SK-N-SH (cell line): Measurements from ENCODE around the gene RPS6KA2. TPM values are rescaled to one million over a fixed set of nuclear protein-coding genes. Genes with fewer than 3 reads are reported as not detected.

Experiments
- CTCF ChIA-PET: fragments of 300-600, 350-600 bp; formaldehyde crosslinking; extraction: SDS; loops from one replicate; lab custom pipeline; 2021; lab: Yijun Ruan, JAX
- POLR2A ChIA-PET: fragments of 350-600 bp; sonication (Branson Sonifier 250); formaldehyde crosslinking; extraction: SDS; loops from one replicate; lab custom pipeline; 2020; ENCODE audit warnings: antibody characterized with exemption, inconsistent platforms; lab: Yijun Ruan, JAX
- DNase-seq: peaks from one replicate; pipeline ENCODE4 v3.0.0; 2012
- H2AFZ ChIP-seq: fragments of 200-600 bp; sonication (generic); 2 replicates; pipeline ENCODE4 v1.8.1; 2016; ENCODE audit warnings: antibody characterized with exemption, mild to moderate bottlenecking, low read depth
- H3F3A ChIP-seq: fragments of 200-600 bp; sonication (generic); replicated peaks from 2 replicates; pipeline ENCODE3; 2016; ENCODE audit warnings: antibody characterized with exemption, mild to moderate bottlenecking; ENCODE audit not compliant: insufficient read depth
- H3K27ac ChIP-seq, 2 experiments: fragments of 200-500 bp in 1 of 2; fragments of 200-600 bp in 1 of 2; sonication (Bioruptor generic) in 1 of 2; sonication (generic), shearing (Covaris generic) in 1 of 2; 2 replicates each; pipeline versions ENCODE4 v1.5.1 to v1.6.1; 2014 to 2016; ENCODE audit warnings: low read depth in 2 of 2, inconsistent platforms in 1 of 2, low read length in 1 of 2, mild to moderate bottlenecking in 1 of 2, mixed read lengths in 1 of 2
- H3K27me3 ChIP-seq: fragments of 200-600 bp; sonication (generic), shearing (Covaris generic); 2 replicates; pipeline ENCODE4 v1.6.1; 2016; ENCODE audit warnings: mixed run types; ENCODE audit not compliant: insufficient read depth
- H3K36me3 ChIP-seq, 2 experiments: fragments of 200-500 bp in 1 of 2; fragments of 200-600 bp in 1 of 2; sonication (Bioruptor generic) in 1 of 2; sonication (generic) in 1 of 2; replicated peaks in 1 of 2; 2 replicates each; pipeline versions ENCODE3 to v1.5.1; 2014 to 2016; ENCODE audit warnings: low read length in 1 of 2, mild to moderate bottlenecking in 1 of 2; ENCODE audit not compliant: insufficient read depth in 2 of 2, control insufficient read depth in 1 of 2
- H3K4me1 ChIP-seq, 2 experiments: fragments of 200-500 bp in 1 of 2; fragments of 200-600 bp in 1 of 2; sonication (Bioruptor generic) in 1 of 2; sonication (generic), shearing (Covaris generic) in 1 of 2; 2 replicates each; pipeline versions ENCODE4 v1.5.1 to v1.6.1; 2014 to 2016; ENCODE audit warnings: low read depth in 1 of 2, low read length in 1 of 2, mixed run types in 1 of 2; ENCODE audit not compliant: insufficient read depth in 2 of 2, control insufficient read depth in 1 of 2
- H3K4me2 ChIP-seq: fragments of 200-600 bp; sonication (generic), shearing (Covaris generic); 2 replicates; pipeline ENCODE4 v1.6.1; 2017; ENCODE audit warnings: mixed run types
- H3K4me3 ChIP-seq, 2 experiments: fragments of 200-500 bp in 1 of 2; fragments of 200-600 bp in 1 of 2; sonication (Bioruptor generic) in 1 of 2; sonication (generic), shearing (Covaris generic) in 1 of 2; 2 replicates each; pipeline versions ENCODE4 v1.5.1 to v1.8.1; 2014 to 2016; ENCODE audit warnings: low read depth in 2 of 2, inconsistent platforms in 1 of 2, low read length in 1 of 2, mild to moderate bottlenecking in 1 of 2, mixed read lengths in 1 of 2, moderate library complexity in 1 of 2
- H3K79me2 ChIP-seq: fragments of 200-600 bp; sonication (generic); 2 replicates; pipeline ENCODE4 v1.8.1; 2017; ENCODE audit warnings: mild to moderate bottlenecking; ENCODE audit not compliant: insufficient read depth
- H3K9ac ChIP-seq: fragments of 200-600 bp; sonication (generic); 2 replicates; pipeline ENCODE4 v1.6.1; 2017; ENCODE audit warnings: mixed run types
- H3K9me2 ChIP-seq: fragments of 200-600 bp; sonication (generic); 2 replicates; pipeline ENCODE4 v1.6.1; 2017; ENCODE audit warnings: mixed run types
- H3K9me3 ChIP-seq: fragments of 200-600 bp; sonication (generic); 2 replicates; pipeline ENCODE4 v1.6.1; 2017; ENCODE audit warnings: mixed run types, mild to moderate bottlenecking, moderate library complexity
- H4K20me1 ChIP-seq: fragments of 200-600 bp; sonication (generic); 2 replicates; pipeline ENCODE4 v1.6.1; 2017; ENCODE audit warnings: mild to moderate bottlenecking, mixed run types; ENCODE audit not compliant: insufficient read depth
- FOSL2 ChIP-seq: IDR thresholded peaks from 2 replicates; pipeline ENCODE4 v1.4.0; 2012; ENCODE audit warnings: low read depth, mild to moderate bottlenecking, moderate library complexity, borderline replicate concordance
- MXI1 ChIP-seq: IDR thresholded peaks from 2 replicates; pipeline ENCODE4 v1.6.1; 2012; ENCODE audit warnings: mild to moderate bottlenecking, low read depth, low read length, improper control_type of control experiment
- NFIC ChIP-seq: IDR thresholded peaks from 2 replicates; pipeline ENCODE4 v1.4.0; 2012; ENCODE audit warnings: borderline replicate concordance
- NRF1 ChIP-seq: IDR thresholded peaks from 2 replicates; pipeline ENCODE4 v1.6.1; 2012; ENCODE audit warnings: low read depth, mild to moderate bottlenecking, low read length
- RAD21 ChIP-seq: IDR thresholded peaks from 2 replicates; pipeline ENCODE4 v1.6.1; 2012; ENCODE audit warnings: mild to moderate bottlenecking, low read length
- RFX5 ChIP-seq: IDR thresholded peaks from 2 replicates; pipeline ENCODE4 v1.6.1; 2012; ENCODE audit warnings: mild to moderate bottlenecking, improper control_type of control experiment, low read length
- USF1 ChIP-seq: IDR thresholded peaks from 2 replicates; pipeline ENCODE4 v1.4.0; 2012; ENCODE audit warnings: low read depth, borderline replicate concordance
- WGBS: methylation state at CpG from one replicate; pipeline ENCODE4 v1.1.6; 2017; ENCODE audit warnings: low lambda C conversion rate; 5-methylcytosine and 5-hydroxymethylcytosine counted together
- polyA plus RNA-seq, 3 experiments: library from polyadenylated mRNA; depleted of rRNA; stranded (reverse); fragments of >200 nt; gene quantifications; 2 replicates each; pipeline ENCODE4 v1.2.3, GENCODE V29; 2012
- TF ChIP-seq, protein P1 (sequence below): IDR thresholded peaks from 2 replicates; pipeline ENCODE4 v1.6.1; 2012; ENCODE audit warnings: mild to moderate bottlenecking, low read depth, low read length, moderate library complexity

The RPS6KA2 gene
- polyA plus RNA-seq, 1 of the 3 experiments (the other 2 are of a cell fraction) = 59.5 TPM

DNA sequence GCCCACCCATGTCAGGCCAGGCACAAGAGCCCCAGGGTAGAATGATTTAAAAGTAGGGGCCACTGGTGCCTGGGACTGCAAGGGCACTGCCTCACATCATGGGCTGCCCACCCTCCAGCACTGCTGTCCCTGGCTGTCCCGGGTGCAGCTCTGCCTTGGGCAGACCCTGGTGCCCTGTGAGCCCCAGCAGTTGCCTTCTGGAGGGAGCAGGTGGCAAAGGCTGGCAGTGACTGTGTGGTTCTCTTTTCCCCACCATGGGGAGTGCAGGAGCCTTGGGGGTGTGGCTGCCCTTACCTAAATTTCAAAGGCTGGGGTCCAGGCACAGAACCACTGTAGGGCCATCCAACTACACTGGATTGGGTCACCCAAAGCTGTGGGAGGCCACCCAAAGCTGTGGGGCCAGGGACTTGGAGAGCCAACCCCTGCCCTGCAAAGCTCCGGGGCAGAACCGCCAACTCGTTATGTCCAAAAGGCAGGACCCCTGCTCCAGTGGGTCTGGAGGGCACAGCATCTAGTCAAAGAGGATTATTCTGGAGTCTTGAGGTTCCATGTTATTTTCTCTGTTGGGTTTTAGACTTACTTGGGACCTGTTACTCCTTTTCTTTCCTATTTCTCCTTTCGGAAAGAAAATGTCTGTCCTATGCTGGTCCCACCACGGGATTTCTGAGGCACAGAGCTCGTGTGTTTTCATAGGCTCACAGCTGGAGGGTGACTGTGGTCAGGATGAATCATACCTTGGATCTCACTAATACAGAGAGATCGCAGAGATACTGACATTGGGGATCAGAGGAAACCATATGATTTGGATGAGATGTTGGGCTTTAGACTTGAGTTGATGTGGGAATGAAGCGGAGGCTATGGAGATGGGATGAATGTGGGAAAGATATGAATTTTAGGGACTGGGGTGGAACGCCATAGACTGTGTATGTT lies 105.9 kb downstream of the RPS6KA2 start (continued):
- TF ChIP-seq FOSL2 = peak; percentile 30; the same call in 1 of the 2 replicates
- TF ChIP-seq RFX5 = no peak
- no peak for TF ChIP-seq MXI1

DNA sequence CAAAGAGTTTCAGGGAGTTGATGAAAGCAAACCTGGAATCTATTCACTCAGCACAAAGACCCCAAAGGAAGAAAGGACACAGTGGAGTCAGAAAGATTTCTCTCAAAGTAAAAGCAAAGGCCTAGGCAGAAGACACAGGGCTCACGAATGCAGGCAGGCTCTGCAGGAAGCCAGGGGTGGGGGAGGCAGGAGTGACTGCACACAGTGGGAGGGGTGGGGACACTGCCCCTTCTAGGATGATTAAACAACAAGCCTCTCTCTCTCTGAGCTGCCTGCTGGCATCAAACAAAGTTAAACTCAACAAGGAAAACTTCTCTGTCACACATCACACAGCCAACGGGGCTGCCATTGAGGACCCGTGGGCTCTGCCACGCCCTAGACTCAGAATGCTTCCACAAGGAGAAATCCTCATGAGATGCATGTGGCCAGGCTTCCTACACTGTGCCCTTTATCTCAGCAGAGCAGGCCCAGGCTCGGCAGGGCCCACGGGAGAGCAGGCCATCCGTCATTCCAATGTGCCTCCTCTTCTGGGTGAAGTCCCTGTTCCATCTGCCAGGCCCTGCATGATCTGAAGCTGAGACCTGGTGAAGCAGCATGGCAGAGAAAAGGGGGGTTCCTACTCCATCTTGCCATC lies 110.7 kb downstream of the RPS6KA2 start:
- Histone ChIP-seq H3K4me1 (peaks cover 0 to 13% of the 10 kb centered on the region in 2 experiments; a peak in 2 of 4 replicates), H4K20me1 (no peaks in the 10 kb centered on the region), H3K27me3 (no peaks in the 10 kb centered on the region), H3K9ac (no peak overlapping the region), H3K9me2 (no peaks in the 10 kb centered on the region), H3K4me3 (no peak overlapping the region), H3K4me2 (no peak overlapping the region), H3F3A (peaks cover 8% of the 10 kb centered on the region), H3K27ac (peak overlapping the region in 1 of 2 experiments; percentile 49; a peak in 1 of 4 replicates), H2AFZ (no peak overlapping the region), H3K9me3 (no peaks in the 10 kb centered on the region), H3K79me2 (no peaks in the 10 kb centered on the region; the same call in 1 of the 2 replicates), H3K36me3 (peaks cover 18 to 57% of the 10 kb centered on the region in 2 experiments)
- TF ChIP-seq RAD21 (no peak), NFIC (no peak), USF1 (no peak), NRF1 (no peak)
- TF ChIP-seq, protein P1, sequence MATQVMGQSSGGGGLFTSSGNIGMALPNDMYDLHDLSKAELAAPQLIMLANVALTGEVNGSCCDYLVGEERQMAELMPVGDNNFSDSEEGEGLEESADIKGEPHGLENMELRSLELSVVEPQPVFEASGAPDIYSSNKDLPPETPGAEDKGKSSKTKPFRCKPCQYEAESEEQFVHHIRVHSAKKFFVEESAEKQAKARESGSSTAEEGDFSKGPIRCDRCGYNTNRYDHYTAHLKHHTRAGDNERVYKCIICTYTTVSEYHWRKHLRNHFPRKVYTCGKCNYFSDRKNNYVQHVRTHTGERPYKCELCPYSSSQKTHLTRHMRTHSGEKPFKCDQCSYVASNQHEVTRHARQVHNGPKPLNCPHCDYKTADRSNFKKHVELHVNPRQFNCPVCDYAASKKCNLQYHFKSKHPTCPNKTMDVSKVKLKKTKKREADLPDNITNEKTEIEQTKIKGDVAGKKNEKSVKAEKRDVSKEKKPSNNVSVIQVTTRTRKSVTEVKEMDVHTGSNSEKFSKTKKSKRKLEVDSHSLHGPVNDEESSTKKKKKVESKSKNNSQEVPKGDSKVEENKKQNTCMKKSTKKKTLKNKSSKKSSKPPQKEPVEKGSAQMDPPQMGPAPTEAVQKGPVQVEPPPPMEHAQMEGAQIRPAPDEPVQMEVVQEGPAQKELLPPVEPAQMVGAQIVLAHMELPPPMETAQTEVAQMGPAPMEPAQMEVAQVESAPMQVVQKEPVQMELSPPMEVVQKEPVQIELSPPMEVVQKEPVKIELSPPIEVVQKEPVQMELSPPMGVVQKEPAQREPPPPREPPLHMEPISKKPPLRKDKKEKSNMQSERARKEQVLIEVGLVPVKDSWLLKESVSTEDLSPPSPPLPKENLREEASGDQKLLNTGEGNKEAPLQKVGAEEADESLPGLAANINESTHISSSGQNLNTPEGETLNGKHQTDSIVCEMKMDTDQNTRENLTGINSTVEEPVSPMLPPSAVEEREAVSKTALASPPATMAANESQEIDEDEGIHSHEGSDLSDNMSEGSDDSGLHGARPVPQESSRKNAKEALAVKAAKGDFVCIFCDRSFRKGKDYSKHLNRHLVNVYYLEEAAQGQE = no peak
- ChIA-PET CTCF (no interaction called here), POLR2A (no interaction called here)
- WGBS = 98% methylated on average over 5 of the region's 7 CpGs
- DNase-seq = no peak
